Activated CD4-positive, alpha-beta T cell treated with anti-CD3 and anti-CD28 coated beads, Interleukin-2, amount 50 U/mL, for 48 hours (primary cell): Measurements from ENCODE around the gene S1PR4.

Experiments
- DNase-seq, 2 experiments: peaks; one replicate each; pipeline ENCODE4 v3.0.0-alpha.2; 2020

S1PR4 gene

GRCh38 chr19:3178377-3178972, at the start of gene S1PR4:
Gene S1PR4, plus strand, starts transcription at chr19:3178769. Its CDS starts 24 bp downstream, at chr19:3178793.
- DNase-seq, result peak; percentile 66 to 74

GRCh38 chr19:3129112-3129511, 49.5 kb upstream of the S1PR4 start:
- DNase-seq, result no peak

GRCh38 chr19:3131168-3131567, 47.4 kb upstream of the S1PR4 start:
- DNase-seq, result no peak

- peak; percentile 89 to 91 for DNase-seq
Observed at GRCh38 chr19:3132971-3133792, 45.4 kb upstream of the S1PR4 start.

GRCh38 chr19:3133793-3134116, 44.8 kb upstream of the S1PR4 start:
- no peak for DNase-seq

GRCh38 chr19:3135961-3136683, 42.4 kb upstream of the S1PR4 start, which contains the start of gene GNA15:
Gene GNA15, plus strand, starts transcription at chr19:3136033. Its CDS starts 418 bp downstream, at chr19:3136451.
- DNase-seq, result peak; percentile 57 to 66

GRCh38 chr19:3136684-3137055, 41.9 kb upstream of the S1PR4 start:
- no peak for DNase-seq

- DNase-seq, result no peak
Observed at GRCh38 chr19:3137119-3137518, 41.5 kb upstream of the S1PR4 start.

- DNase-seq, result no peak
Observed at GRCh38 chr19:3138268-3138667, 40.3 kb upstream of the S1PR4 start.

GRCh38 chr19:3140667-3141038, 37.9 kb upstream of the S1PR4 start:
- DNase-seq, result no peak

- peak; percentile 63 to 70 for DNase-seq
Observed at GRCh38 chr19:3142292-3142670, 36.3 kb upstream of the S1PR4 start.

GRCh38 chr19:3142781-3143337, 35.7 kb upstream of the S1PR4 start:
- no peak for DNase-seq

- no peak for DNase-seq
Observed at GRCh38 chr19:3145909-3146676, 32.5 kb upstream of the S1PR4 start.

- DNase-seq, result peak; percentile 81 to 84
Observed at GRCh38 chr19:3146677-3147100, 31.9 kb upstream of the S1PR4 start.

- DNase-seq, result no peak
Observed at GRCh38 chr19:3148503-3148902, 30.1 kb upstream of the S1PR4 start.

GRCh38 chr19:3149089-3149488, 29.5 kb upstream of the S1PR4 start:
- no peak for DNase-seq

- DNase-seq, result no peak
Observed at GRCh38 chr19:3149526-3150505, 28.8 kb upstream of the S1PR4 start.

- no peak for DNase-seq
Observed at GRCh38 chr19:3150739-3151329, 27.7 kb upstream of the S1PR4 start.

GRCh38 chr19:3151563-3152418, 26.8 kb upstream of the S1PR4 start:
- no peak for DNase-seq

GRCh38 chr19:3152419-3152780, 26.2 kb upstream of the S1PR4 start:
- no peak for DNase-seq
